GM21447 (cell line): ENCODE data around the gene FAM181A.

Experiments
- ATAC-seq: cut with Tn5 transposase; IDR thresholded peaks from one replicate; pipeline ENCODE4 v1.9.1; 2021; ENCODE audit not compliant: unreplicated experiment

FAM181A gene

GRCh38 chr14:93903342-93904184 is 23.6 kb upstream of the FAM181A start:
- no peak for ATAC-seq

DNA sequence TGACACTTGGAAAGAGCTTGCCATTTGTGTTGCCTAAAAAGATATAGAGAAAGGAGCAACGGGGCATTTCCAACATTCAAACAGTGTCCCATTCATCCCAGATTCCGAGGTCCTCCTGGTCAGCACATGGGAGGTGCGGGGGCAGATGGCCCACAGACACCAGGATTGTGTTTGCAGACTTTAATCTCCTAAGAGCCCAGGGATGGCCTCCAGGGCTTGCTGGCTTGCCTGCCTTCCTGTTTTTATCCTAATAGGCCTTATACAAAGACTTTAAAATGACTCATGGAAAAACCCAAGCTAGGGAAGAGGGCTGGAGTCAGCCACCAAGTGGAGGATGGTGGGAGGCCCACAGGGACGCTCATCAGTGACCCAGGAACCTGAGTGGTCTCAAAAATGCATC is 21.5 kb upstream of the FAM181A start:
- no peak for ATAC-seq

DNA sequence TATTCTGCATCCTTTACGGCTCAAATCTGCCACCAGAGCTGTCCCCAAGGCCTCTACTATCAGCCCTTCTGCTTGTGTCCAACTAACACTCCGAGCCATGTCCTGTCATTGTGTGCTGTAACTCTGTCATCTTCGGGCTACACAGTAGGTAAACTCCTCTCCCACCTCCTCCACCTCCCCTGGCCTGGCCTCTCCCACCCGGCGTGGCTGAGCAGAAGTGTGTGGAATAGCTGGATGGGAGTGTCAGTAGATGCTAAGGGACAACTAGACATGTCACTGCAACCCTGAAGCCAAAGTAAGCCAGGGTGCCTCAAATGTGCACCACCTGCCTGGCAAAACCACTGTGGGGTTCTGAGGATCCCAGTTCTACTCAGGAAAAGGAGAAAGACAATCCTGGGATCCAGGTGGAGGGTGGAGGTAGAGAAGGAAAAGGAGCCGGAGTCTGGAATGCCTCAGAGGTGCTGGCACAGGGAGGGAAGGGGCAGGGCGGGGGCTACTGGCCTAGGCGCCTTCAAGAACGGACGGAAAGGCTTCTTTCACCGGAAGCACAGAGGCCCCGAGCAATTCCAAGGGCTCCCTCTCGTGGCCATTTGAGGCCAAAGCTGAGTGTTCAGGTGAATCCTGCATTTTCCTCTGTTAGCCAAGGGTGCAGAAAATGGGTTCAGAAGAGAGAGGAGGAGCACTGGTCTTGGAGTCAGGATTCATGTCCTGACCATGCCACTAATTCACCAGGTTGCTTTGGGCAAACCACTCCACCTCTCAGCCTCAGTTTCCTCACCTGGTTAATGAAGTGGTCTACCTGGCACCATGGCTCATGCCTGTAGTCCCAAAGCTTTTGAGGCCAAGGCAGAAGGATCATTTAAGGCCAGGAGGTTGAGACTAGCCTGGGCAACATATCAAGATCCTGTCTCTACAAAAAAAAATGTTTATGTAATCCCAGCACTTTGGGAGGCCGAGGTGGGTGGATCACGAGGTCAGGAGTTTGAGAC is 20.5 kb upstream of the FAM181A start:
- ATAC-seq = peak; percentile 82

DNA sequence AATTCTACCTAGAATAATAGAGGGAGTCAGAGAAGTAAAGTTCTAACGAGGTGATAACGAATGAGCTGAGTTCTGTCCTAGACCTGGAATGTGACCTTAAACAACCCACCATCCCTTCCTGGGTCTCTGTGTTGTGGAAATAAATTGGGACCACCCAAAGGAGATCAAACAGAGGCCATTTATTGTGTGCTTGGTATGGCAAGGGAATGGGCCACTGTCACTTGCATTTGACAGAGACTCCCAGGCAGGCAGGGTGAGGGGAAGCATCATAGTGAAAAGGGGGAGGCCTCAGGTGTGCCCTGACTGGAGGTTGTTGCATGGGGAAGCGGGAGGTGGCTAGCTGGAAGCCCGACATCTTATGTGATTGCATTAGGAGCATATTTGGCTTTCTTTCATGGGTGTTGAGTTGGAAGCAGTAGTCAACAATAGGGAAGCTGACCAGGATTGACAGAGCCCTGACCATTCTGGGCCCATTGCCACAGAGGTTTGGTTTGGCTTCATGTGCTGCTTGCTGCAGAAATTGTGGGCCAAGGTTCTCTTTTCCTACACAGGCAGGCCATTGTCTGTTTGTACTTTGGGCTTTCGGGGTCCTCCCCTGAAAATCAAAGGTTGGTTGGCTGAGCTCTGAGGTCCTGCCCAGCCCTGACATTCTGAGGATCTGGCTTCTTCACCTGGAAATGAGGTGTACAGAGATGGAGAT is 17.6 kb upstream of the FAM181A start:
- ATAC-seq = no peak

- ATAC-seq = no peak
Observed at GRCh38 chr14:93911975-93912615, 15.0 kb upstream of the FAM181A start.

DNA sequence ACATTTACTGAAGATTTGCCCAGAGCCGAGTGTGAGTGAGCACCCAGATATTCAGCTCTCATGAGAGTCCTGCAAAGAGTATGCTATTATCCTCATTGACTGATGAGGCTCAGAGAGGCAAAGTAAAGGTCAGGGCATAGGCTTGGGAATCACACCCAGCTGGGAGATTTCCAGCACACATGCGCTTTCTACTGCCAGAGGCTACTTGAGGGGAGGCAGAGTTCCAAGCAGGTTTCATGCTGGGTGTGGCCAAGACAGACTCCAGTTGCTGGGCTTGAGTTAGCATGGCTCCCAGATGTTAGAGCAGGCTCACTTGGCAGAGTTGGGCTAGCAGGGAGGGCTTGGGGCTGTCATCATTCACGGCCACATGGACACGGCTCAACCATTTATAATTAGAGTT is 14.4 kb upstream of the FAM181A start:
- no peak for ATAC-seq

DNA sequence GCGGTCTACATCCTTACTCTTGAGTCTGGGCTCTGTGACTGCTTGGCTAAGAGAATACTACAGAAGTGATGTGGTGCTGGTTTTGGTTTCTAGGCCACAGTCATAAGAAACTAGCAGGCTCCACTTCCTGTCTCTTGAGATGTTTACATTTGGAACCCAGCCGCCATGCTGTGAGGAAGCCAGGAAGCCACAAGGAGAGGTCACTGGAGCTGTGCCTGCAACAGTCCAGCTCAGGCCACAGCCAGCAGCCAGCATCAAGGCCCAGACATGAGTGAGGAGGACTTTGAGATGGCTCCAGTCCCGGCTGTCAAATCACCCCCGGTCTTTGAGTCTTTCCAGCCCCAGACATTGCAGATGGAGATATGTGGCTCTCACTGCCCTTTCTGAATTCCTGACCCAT is 12.9 kb upstream of the FAM181A start:
- no peak for ATAC-seq

DNA sequence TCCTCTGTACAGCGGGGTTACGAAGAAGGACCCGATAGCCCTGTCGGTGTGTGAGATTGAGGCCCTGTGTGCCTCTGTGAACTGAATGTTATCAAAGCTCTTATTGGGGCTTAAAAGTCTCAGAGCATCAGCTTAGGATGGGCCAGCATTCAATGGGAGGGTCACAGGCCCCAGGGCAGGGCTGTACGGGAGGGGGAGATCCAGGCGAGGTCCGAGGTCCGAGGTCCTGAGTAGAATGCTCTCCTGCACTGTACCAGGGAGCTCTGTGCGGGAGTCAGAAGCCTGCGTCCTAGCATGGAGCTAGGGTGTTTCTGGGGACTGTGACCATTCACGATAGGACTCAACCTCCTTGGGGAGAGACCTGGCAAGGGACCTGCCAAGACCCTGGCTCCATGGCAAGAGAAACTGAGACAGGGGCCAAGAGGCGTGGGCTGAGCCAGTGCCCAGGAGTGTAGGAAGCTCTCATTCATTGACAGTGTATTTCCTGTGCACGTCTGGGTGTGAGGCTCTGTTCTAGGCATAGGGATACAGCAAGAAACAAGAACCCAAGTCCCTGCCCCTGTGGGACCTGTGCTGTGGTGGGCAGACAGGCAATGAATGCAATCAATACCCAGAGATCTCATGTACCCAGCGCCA is 12.0 kb upstream of the FAM181A start:
- no peak for ATAC-seq

GRCh38 chr14:93915800-93916199 is 11.3 kb upstream of the FAM181A start:
- no peak for ATAC-seq

DNA sequence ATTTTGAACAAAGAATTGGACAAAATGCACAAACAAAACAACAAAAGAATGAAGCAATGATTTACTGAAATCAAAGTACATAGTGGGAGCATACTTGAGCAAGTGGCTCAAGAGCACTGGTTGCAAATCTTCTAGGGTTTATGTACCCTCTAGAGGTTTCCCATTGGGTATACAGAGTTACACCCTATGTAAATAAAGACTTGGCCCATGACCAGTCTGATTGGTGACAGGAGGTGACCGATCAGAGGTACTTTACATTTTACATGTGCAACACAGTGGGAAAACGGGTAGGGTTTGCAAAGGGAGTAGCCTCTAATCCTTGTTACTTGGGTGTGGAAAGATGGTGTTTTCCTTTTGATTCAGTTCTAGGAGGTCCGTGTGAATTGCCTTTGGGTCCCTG is 10.6 kb upstream of the FAM181A start:
- no peak for ATAC-seq

GRCh38 chr14:93917141-93917540 is 10.0 kb upstream of the FAM181A start:
- ATAC-seq = no peak

DNA sequence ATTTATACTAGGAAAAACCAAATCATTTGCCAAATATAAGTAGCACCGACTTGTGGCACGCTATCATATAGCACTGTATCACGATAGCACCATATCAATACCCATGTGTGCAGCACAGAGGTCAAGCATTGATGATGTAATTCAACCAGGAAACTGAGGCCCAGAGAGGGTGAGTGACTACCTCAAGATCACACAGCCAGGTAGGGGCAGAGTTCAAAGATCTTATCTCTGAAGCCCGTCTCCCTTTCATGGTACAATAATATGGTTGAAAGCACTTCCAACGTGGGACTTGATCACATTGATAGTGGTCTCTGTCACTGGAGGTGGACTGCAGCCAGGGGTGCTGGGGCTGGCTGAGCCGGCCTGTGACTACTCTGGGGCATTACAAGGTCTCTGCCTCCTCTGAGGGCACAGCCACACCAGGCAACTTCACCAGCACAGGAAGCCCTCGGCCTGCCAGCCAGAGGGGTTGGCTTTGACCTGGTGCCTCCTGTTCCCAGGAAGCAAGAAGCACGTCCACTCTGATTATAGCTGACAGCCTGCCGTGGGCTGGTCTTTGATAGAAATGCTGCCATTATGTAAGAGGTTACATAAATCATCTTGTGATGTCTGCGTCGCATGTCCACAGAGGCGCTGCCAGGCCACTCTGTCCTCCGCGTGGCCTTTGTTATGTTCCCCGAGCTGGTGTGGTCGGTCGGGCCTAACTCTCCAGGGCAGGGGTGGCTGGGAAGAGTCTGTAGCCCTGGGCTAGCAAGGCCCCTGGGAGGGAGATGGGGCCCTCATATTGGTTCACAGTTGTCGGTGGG is 5.9 kb upstream of the FAM181A start:
- ATAC-seq = no peak

DNA sequence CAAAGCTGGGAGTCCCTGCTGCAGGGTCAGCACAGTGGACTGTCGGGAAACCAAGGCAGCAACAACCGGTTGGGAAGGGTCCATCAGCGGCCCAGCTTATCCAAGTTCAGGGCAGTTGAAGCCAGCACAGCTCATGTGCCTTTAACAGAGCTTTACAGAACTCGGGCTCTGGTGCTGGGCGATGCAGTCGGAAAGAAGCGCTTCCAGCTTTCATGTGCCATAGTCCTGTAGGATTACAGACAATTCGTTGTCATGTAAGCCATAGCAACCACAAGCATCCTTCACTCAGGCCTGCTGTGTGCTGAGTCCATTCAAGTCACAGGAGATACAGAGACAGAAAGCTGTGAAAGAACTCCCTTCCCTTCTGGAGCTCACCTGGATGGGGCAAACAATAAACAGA is 3.5 kb upstream of the FAM181A start:
- no peak for ATAC-seq

DNA sequence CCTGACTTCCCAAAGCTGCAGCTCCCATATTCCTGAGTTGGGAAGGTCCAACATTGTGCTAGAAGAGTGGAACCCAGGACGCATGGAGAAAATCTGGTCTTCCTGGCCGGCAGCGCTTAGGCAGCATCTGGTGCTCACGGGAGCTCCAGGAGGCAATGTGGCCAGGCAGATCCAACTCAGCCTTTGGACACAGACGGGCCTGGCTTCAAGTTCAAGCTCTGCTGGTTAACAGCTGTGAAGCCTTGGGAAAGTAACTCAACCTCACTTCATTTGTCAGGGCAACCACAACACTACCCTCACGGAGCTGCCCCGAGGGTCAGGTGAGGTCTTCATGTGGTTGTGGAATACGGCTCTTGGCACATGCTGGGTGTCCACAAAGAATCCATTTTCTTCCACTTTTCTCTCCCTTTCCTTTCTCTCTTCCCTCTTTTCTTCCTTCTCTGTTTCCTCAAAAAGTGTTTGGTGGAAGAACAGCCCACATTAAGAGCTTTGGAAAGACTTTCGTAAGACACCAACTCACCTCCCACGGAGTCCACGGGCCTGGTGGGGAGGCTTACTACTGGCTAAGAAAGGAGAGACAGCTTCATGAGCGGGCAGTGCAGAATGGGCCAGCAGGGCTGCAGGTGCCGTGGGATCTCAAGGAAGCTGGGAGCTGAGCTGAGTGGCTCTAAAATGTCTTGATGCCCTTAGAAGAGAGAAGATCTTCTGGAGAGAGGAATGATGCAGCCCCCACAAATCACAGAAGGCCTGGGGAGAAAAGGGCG is 2.4 kb upstream of the FAM181A start:
- ATAC-seq = no peak

GRCh38 chr14:93925374-93925895 is 1.7 kb upstream of the FAM181A start:
- ATAC-seq = no peak

GRCh38 chr14:93926245-93926872 is 785 bp upstream of the FAM181A start:
- no peak for ATAC-seq

DNA sequence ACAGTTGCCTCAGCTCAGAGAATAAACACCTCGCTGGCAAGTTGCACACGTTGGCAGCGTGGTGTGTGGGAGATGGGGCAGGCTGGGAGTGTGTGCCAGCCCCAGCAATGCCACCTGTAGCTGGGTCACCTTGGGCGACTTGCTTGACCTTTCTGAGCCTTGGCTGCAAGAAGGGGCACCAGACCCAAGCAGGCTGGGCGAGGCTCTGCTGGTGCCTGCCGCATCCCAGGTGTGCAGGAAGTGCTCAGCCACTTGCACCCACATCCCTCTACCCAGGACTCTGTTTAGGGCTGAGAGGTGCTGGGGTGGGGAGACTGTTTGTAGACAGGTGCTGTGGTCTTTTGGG is 629 bp downstream of the FAM181A start:
- ATAC-seq = no peak
